ENCODE measurements around the gene RPS24. TPM values are rescaled to one million over a fixed set of nuclear protein-coding genes. Genes with fewer than 3 reads are reported as not detected.

RPS24 gene
- total and polyA plus RNA-seq, 2 experiments from 2014 or later = 2,362 to 3,638 TPM

Other genes starting within 250 kb of the RPS24 start
- gene DLG5, start 107.1 kb upstream of the RPS24 start, total RNA-seq (2014; rRNA removed; shearing (Covaris generic)) = 50.8 and 66.6 TPM in 2 replicates
- 6.0 and 7.4 TPM in 2 replicates for gene DLG5, start 107.1 kb upstream of the RPS24 start, polyA plus RNA-seq (2016; fragmentation: Nextera tagmentation; extraction: Ambion mirVana)
- 35.5 and 37.2 TPM in 2 replicates for gene POLR3A, start 4.3 kb upstream of the RPS24 start, total RNA-seq (2014; rRNA removed; shearing (Covaris generic))
- 10.5 and 11.6 TPM in 2 replicates for gene POLR3A, start 4.3 kb upstream of the RPS24 start, polyA plus RNA-seq (2016; fragmentation: Nextera tagmentation; extraction: Ambion mirVana)